ENCODE results near the gene STMN1.

Gene STMN1

GRCh38 chr1:25918615-25919014 lies 12.4 kb upstream of the STMN1 start:
- DNase-seq: no peak

GRCh38 chr1:25917996-25918395 lies 11.8 kb upstream of the STMN1 start:
- peak; percentile 13 for DNase-seq

DNA sequence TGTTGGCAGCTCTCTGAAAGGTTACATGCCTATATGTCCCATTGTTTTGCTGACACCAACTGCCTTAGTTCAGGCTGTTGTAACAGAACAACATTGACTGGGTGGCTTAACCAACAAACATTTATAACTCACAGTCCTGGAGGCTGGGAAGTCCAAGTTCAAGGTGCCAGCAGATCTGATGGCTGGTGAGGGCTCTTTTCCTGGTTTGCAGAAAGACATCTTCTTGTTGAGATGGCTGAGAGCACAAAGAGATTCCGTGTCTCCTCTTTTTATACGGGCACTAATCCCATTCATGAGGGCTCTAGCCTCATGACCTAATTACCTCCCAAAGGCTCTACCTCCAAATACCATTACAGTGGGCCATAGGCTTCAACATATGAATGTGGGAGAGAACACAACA lies 10.2 kb upstream of the STMN1 start:
- no peak for DNase-seq

DNA sequence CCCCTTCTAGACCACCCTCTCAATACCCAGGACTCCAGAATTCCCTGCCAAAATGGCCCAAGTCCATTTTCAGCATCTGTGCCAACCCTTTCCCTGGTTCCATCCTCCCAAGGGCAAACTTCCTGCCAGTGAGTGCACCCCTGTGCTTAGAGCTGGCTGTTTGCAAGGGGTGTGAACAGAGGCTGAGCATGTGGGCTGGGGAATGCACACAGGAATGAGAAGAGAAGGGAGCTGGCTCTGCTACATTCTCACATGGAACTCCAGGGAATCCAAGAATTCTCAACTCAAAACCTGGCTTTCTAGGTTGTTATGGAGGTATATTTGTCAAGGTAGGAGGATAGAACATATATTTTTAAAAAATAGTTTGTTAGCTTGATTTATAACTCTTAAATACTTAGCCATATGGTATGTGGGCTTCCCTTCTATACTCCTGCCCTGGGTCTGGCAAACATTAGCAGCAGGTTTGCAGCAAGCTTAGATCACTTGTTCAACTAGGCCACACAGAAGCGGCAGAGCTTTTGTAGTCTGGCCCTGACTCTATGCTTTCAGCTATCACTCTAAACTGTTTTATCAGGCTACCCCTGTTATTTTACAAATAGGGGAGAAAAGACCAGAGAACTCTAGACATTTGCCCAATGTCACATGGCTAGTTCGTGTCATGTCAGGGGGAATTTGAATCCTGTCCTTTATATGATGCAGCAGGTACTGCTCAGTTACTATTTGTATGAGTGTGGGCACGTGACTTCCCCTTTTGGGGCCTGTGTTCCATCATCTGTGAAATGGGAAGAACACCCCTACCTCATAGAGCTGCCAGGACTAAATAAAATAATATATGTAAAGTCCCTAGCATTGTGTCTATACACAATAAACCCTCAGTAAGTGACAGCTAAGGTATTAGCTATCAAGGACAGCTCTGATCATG lies 8.1 kb upstream of the STMN1 start:
- DNase-seq: peak; percentile 33

DNA sequence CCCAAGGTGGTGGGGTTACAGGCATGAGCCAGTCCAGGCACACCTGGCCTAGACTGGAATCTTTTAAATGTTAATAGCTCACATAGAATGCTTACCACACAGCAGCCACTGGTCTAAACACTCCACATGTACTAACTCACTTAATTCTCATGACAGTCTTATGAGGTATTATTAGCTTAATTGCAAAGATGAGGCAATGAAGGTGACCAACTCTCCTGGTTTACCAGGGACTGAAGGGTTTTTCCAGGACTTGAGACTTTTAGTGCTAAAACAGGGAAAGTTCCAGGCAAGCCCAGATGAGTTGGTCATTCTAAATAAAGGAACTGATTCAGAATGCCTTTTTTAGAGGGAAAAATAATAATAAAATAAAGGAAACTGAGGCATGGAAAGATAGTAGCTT lies 7.0 kb upstream of the STMN1 start:
- no peak for DNase-seq

GRCh38 chr1:25912076-25912831 lies 6.0 kb upstream of the STMN1 start:
- DNase-seq: peak; percentile 86

GRCh38 chr1:25911162-25911561 lies 4.9 kb upstream of the STMN1 start:
- DNase-seq: no peak

- DNase-seq: no peak
Observed at GRCh38 chr1:25909040-25909439, 2.8 kb upstream of the STMN1 start.

DNA sequence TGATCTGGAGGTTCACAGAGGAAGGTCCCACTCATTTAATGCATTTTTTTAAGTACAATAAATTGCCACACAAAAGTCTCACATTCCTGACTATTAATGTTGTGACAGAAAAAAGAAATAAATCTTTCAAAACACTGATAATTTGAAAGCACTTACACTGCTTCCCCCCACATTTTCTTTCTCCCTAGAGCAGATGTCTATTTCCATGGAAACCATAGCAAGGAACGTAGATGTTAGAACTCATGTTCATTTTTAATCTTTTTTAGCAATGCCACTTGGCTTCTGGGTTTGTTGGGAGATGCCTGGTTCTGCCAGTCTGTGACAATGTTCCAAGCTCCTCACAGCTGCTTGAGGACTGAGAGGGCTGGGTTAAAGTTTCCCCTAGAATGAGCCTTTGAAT lies 1.9 kb upstream of the STMN1 start:
- no peak for DNase-seq

DNA sequence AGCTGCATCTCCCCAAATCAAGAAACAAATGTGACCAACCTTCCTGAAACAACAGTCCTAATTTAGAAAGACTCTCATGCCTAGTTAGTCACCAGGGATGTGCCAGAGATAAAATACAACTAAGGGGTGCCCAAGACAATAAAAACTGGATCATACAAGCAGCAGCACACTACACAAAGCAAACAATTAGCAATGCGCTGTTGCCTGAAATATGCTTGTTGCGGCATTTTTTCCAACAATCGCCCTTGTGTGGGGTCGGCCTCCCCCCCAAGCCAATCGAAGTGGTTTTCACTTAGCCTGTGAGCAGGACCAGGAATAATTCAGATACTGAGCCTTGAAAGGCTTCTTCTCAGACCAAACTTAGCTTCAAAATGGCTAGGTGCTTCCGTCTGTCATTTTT lies 1.4 kb upstream of the STMN1 start:
- no peak for DNase-seq

DNA sequence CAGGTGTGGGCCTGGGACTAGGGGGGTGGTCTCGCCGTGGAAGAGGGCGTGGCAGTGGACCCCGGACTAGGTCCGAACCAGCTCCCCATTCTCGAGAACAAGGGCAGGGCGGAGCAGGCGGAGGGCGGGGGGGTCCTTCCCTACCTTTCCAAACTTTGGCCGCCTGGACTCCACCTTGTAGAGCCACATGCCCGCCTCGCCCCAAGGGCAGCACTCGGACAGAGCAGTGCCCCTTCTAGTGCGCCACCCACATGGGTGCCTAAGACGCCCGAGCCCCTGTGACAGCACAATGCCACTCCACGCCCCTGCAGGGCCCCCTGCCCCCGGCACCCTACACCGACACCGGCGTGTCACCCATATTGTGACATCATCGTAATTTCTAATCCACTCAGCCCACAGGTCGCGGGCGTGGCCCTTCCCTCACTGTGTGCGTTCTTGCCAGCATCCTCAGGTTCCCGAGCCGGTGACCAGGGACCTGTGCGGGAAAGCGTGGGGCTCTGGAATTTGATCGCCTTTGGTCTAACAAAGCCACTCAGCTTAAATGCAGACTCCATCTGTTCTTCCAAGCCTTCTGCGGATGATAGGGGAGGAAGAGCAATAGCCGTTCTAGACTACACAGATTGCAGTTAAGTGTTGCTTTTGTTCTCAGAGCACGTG lies 553 bp upstream of the STMN1 start:
- no peak for DNase-seq

DNA sequence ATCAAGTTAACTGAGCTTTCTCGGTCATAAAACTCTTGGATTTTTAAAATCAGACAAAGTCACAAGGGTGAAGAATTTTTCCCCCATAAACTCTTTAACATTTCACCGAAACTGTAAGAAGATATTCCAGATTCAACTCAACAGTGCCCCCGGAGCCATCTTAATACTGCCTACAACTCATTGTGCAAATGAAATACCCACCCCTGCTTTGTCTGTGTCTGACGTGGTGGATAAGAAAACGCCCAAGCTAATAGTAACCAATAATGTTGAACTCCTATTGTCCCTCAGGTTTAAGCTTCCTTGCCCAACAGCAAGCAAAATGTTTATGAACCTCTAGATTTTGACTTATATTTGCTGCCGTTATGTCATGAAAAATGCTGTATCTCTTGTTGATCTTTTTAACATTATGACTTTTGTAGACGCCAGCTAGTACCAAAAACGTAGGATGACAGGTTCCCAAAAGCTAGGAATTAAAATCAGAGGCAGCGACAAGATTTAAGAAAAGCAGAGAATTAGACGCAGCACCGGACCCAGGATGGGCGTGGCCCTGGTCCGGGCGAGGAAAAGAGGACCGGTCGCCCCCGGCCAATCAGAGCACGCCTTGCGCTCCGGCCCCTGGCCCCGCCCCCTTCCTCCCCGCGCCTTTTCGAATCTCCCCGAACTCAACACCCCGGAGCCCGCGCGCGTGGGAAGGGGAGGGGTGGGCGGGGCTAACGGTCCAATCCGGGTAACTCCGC lies 1.1 kb downstream of the STMN1 start:
- DNase-seq: peak; percentile 94

DNA sequence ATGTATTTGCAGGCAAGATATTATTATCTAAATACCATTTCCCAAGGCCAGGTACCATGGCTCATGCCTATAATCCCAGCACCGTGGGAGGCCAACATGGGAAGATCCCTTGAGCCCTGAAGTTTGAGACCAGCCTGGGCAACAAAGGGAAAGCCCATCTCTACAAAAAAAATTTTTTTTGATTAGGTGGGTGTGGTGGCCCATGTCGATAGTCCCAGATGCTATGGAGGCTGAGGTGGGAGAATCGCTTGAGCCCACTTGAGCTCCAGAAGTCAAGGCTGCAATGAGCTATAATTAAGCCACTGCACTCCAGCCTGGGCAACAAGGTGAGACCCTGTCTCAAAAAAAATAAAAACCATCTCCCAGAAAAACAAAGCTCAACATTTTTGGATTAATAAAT lies 2.2 kb downstream of the STMN1 start:
- no peak for DNase-seq

DNA sequence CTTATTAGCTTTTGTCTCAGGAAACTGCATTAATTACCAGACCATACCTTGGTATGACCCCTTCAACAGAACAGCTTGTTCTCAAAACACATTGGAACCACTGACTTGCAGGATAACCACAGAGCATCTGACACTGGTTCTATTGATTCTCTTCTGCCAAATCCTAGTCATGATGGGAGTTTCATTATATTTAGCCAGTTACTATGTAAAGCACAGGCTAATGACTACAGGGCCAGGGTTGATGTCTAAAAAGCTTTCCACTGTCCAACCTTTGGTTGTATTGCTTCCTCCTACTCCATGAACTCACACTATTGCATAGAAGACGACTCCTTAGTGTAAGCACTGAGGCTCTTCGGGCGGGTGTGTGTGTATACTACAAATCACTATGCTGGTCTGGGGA lies 3.8 kb downstream of the STMN1 start:
- DNase-seq: no peak

- DNase-seq: no peak
Observed at GRCh38 chr1:25900219-25900618, 6.0 kb downstream of the STMN1 start.

- no peak for DNase-seq
Observed at GRCh38 chr1:25899792-25900191, 6.4 kb downstream of the STMN1 start.

DNA sequence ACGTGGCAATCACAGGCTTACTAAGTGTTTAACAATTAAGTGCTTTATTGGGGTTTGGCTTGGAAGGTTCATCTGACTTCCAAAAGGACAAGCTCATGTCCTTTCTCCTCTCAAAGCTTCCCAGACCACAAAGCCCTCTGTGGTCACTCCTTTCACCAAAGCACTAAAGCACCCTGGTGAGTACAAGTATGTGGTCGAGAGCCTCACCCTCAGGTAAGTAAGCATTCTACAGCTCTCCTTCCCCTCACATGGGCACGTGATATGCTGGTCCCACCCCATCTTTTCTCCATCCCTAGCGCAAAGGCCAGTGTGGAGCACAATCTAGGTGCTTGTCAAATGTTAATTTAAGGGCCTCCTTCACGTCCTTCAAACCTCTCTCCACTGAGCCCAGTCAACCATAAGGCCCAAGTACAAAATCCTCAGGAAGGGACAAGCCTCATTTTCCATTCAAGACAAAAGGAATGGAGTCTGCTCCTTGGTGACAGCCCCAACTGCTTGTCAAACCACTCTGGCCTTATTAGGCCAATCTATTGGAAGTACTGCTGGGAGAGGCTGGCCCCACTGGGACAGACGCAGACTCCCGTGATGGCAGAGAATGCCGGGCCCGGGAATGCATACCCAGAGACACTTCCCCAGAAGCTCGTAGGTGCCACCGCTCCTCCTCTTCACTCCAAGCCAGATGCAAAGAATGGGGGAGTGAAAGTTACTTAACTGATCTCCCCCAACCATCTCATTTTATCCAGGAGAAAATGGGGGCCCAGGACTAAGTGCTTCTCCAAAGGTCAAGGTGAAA lies 7.8 kb downstream of the STMN1 start:
- DNase-seq: no peak

GRCh38 chr1:25897754-25898153 lies 8.5 kb downstream of the STMN1 start:
- no peak for DNase-seq

DNA sequence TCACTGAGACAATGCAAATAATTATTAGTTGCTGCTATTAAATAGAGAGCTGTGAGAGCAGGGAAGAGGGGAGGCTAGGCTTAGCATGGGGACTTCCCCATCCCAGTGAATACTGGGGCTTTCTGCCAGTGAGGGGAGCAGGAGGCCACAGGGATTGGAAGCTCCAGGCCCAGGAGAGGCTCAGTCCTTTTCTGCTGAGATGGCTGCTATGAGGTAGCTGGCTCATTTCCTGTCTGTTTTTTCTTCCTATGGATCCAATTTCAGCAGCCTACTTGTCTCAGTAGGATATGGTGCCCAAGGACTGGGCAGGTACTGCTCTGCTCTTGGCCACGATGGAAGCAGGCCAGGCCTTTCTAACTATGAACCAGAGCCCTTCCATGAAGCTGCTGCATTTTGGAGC lies 10.0 kb downstream of the STMN1 start:
- DNase-seq: peak; percentile 58

GRCh38 chr1:25895365-25895990 lies 10.7 kb downstream of the STMN1 start:
- DNase-seq: peak; percentile 91

DNA sequence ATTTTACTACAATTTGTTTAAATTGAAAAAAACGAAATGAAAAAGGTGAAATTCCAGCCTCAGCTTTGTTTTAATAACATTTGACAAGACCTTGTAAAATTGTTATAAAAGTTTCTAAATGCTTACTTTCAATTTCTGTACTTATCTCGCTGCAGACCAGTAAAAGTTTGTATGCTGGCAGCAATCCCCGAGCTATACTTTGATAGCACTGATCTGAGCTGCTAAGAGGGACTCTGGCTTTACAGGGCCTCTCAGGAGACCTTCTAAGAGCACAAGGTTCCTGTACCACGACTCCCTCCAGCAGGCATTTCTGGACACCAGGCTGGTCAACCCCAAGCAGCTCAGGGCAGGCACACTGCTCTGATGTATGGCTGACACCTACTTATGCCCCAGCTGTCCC lies 13.1 kb downstream of the STMN1 start:
- no peak for DNase-seq

- DNase-seq: no peak
Observed at GRCh38 chr1:25891606-25892005, 14.6 kb downstream of the STMN1 start.
